ACC112 (cell line): Measurements from ENCODE around the gene CTIF.
A peak's percentile ranks its signal among the peaks of the same experiment; 100 is the strongest.

Source experiments
- H2AFZ ChIP-seq: fragments of 200-600 bp; sonication (generic); one replicate; pipeline ENCODE4 v1.6.0; 2017; ENCODE audit warnings: antibody characterized with exemption, low read length; ENCODE audit not compliant: unreplicated experiment
- H3K27ac ChIP-seq: fragments of 200-600 bp; sonication (generic); 2 replicates; pipeline ENCODE4 v1.5.1; 2014; ENCODE audit warnings: low read depth, mild to moderate bottlenecking, antibody characterized with exemption, low read length, moderate library complexity
- H3K27me3 ChIP-seq: fragments of 200-600 bp; sonication (generic); 2 replicates; pipeline ENCODE4 v1.6.1; 2014; ENCODE audit warnings: mild to moderate bottlenecking, antibody characterized with exemption, low read length, moderate library complexity, mixed read lengths; ENCODE audit not compliant: insufficient read depth
- H3K36me3 ChIP-seq: fragments of 200-600 bp; sonication (generic); 2 replicates; pipeline ENCODE4 v1.6.1; 2016; ENCODE audit warnings: mild to moderate bottlenecking, antibody characterized with exemption, low read length, moderate library complexity, mixed read lengths; ENCODE audit not compliant: insufficient read depth
- H3K4me1 ChIP-seq: fragments of 200-600 bp; sonication (generic); one replicate; pipeline ENCODE4 v1.6.1; 2016; ENCODE audit warnings: low read length, mixed read lengths; ENCODE audit not compliant: insufficient read depth, unreplicated experiment, control insufficient read depth
- H3K4me3 ChIP-seq: fragments of 200-600 bp; sonication (generic); 2 replicates; pipeline ENCODE4 v1.5.1; 2014; ENCODE audit warnings: mild to moderate bottlenecking, low read depth, low read length
- H3K79me2 ChIP-seq: fragments of 200-600 bp; sonication (generic); one replicate; pipeline ENCODE4 v1.6.0; 2016; ENCODE audit warnings: low read length; ENCODE audit not compliant: control insufficient read depth, unreplicated experiment, insufficient read depth

Gene CTIF

DNA sequence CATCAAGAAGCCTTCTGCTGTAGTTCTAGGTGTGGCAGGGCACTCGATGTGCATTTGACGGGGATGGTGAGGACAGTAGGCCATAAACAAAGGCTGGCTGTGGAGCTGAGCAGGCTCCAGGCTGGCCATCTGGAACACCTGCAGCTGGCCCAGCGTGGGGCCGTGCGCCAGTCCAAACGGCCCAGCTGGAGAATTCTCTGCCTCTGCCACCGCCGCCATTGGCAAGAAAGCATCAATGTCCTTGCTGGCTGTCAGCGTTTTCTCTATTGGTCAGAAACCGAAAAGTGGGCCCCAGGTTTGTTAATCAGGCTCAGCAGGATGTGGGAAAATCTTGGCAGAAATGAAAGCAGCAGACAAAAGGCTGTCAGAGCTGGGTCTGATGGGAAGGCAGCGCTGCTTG is 24.0 kb upstream of the CTIF start:
- H3K27ac ChIP-seq = no peak overlapping the region
- no peak overlapping the region for H2AFZ ChIP-seq
- no peaks in the 10 kb centered on the region for H3K4me1 ChIP-seq
- H3K79me2 ChIP-seq = no peaks in the 10 kb centered on the region
- H3K4me3 ChIP-seq = no peak overlapping the region
- no peaks in the 10 kb centered on the region for H3K27me3 ChIP-seq
- no peaks in the 10 kb centered on the region for H3K36me3 ChIP-seq

DNA sequence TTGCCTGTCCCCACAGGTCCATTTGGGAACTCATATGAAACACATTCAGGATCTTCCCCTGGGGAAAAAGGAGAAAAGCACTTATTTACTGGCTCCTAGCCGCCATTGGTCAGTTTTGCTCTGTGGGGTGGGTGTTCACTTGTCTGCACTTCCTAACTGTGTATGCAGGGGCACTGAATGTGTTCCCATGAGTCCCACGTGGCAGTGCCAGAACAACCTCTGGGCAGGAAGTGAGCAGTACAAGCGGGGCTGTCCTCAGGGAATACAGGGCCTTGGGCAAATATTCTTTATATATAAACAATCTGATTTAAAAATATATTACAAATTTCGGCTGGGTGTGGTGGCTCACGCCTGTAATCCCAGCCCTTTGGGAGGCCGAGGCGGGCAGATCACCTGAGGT is 21.8 kb upstream of the CTIF start:
- Histone ChIP-seq H3K27ac (no peak overlapping the region), H3K4me1 (no peaks in the 10 kb centered on the region), H3K79me2 (no peaks in the 10 kb centered on the region), H3K27me3 (no peaks in the 10 kb centered on the region), H3K36me3 (no peaks in the 10 kb centered on the region), H2AFZ (no peak overlapping the region), H3K4me3 (no peak overlapping the region)

DNA sequence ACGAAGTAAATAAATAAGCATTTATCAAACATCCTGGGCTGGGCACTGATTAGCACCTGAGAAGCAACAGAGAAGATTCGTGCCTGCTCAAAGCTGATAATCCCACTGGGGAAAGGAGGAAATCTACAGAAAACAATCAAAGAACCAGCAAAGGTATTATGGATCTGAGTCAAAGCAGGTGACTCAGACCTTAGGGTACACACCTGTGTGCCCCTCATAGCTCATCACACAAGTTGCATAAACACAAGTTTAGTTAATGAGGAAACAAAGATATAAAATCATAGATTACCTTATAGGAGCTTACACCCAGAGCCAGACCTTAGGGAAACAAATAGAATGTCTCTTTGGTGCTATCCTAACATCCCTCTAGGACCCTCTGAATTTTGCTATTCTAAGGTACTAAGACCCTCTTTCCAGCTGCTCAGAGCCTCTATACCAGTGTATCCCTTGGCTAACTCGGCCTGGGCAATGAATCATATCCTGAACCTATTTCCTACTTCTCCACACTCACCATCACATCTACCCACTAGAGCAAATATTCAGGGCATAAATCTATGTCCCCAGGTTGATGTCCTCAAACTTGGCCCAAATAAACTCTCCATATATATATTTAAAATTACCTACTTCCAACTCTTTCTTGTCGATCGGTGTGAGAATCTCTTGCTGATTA is 19.3 kb upstream of the CTIF start:
- Histone ChIP-seq H2AFZ (no peak overlapping the region), H3K36me3 (no peaks in the 10 kb centered on the region), H3K4me3 (no peak overlapping the region), H3K27ac (no peak overlapping the region), H3K79me2 (no peaks in the 10 kb centered on the region), H3K27me3 (no peaks in the 10 kb centered on the region), H3K4me1 (no peaks in the 10 kb centered on the region)

DNA sequence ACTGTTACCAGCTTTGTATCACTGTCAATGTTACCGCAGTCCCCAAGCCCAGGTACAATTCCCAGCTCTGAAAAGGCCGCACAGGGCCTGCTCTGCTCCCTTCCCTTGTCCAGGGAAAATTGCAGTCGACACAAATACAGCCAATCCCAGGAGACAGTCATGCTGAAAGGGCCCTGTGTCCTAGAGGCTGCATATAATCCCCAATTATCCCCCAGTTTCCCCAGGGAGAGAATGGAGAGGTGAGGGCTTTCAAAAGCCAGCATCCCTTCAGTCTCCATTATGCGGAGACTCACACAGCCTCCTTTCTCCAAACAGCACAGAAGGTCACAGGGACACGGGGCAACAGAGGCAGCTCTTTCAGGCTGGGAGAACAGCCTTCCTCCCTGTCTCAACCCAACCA is 17.1 kb upstream of the CTIF start:
- Histone ChIP-seq H3K4me3 (no peak overlapping the region), H3K27me3 (no peaks in the 10 kb centered on the region), H2AFZ (no peak overlapping the region), H3K27ac (no peak overlapping the region), H3K36me3 (no peaks in the 10 kb centered on the region), H3K4me1 (no peaks in the 10 kb centered on the region), H3K79me2 (no peaks in the 10 kb centered on the region)

DNA sequence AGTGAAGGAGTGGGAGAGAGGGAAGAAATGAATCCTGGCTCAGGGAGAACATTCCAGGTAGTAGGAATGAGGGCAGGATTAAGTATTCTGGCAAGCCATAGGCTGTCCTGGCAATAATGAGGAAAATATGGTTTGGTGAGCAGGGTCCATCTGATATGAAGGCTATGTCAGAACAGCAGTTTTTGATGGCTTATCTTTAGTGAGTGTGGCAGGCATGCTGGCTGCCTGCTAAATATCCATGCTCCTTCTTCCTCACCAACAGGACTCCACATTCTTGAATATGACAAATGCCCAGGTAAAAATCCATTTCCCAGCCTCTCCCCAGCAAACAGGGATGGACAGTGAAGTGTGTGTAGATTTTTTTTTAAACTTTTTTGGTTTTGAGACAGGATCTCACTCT is 13.2 kb upstream of the CTIF start:
- Histone ChIP-seq H3K4me1 (peaks cover 15% of the 10 kb centered on the region), H3K4me3 (no peak overlapping the region), H2AFZ (no peak overlapping the region), H3K27me3 (no peaks in the 10 kb centered on the region), H3K36me3 (no peaks in the 10 kb centered on the region), H3K79me2 (no peaks in the 10 kb centered on the region), H3K27ac (no peak overlapping the region)

DNA sequence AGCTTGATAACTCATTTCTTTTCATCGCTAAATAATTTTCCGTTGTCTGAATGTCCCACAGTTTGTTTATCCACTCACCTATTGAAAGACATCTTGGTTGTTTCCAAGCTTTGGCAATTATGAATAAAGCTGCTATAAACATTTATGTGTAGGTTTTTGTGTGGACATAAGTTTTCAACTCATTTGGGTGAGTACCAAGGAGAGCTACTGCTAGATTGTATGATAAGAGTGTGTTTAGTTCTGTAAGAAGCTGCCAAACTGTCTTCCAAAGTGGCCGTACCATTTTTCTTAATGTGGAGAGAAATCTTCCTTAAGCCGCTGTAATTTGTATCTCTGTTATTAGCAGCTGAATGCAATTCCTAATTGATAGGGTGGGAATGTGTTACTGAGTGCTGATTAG is 11.4 kb upstream of the CTIF start:
- no peak overlapping the region for H3K27ac ChIP-seq

DNA sequence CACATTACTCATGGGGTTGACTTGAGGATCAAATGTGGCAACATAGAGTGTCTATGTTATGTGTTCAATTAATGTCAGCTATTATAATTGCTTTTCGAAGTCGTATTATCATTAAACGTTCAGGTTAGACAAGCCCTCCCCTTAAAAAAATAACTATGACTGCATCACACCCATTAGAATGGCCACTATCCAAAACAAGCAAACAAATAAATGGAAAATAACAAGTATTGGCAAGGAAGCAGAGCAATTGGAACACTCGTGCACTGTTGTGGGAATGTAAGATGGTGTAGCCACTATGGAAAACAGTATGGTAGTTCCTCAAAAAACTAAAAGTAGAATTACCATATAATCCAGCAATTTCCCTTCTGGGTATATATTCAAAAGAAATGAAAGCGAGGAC is 10.0 kb upstream of the CTIF start:
- Histone ChIP-seq H3K4me1 (peaks cover 21% of the 10 kb centered on the region), H2AFZ (no peak overlapping the region), H3K27ac (no peak overlapping the region), H3K27me3 (no peaks in the 10 kb centered on the region), H3K4me3 (no peak overlapping the region), H3K79me2 (no peaks in the 10 kb centered on the region), H3K36me3 (no peaks in the 10 kb centered on the region)

More for the DNA sequence above, 11.4 kb upstream of the CTIF start:
- Histone ChIP-seq H3K79me2 (no peaks in the 10 kb centered on the region), H3K27me3 (no peaks in the 10 kb centered on the region), H3K4me1 (peaks cover 19% of the 10 kb centered on the region), H2AFZ (no peak overlapping the region), H3K4me3 (no peak overlapping the region), H3K36me3 (no peaks in the 10 kb centered on the region)

DNA sequence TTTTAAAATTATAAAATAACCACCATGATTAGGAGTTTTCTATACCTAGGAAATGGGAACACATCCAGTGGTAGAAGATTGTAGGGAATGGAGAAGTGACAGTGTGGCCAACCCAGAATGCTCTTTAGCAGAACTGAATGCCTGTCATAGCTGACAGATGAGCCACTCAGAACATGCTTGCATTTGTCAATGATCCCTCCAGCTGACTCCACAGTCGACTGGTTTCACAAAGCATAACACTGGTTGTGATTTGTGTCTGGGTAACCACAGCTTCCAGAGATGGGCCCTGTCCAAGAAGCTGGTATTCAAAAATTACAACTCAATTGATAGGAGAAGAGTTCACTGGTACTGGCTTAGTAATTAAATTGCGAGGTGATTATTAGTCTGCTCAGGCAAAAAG is 9.0 kb upstream of the CTIF start:
- Histone ChIP-seq H3K36me3 (no peaks in the 10 kb centered on the region), H3K4me3 (no peak overlapping the region), H3K27me3 (no peaks in the 10 kb centered on the region), H3K79me2 (no peaks in the 10 kb centered on the region), H3K4me1 (peaks cover 30% of the 10 kb centered on the region), H3K27ac (peak overlapping the region; percentile 33; the same call in 1 of the 2 replicates), H2AFZ (no peak overlapping the region)

DNA sequence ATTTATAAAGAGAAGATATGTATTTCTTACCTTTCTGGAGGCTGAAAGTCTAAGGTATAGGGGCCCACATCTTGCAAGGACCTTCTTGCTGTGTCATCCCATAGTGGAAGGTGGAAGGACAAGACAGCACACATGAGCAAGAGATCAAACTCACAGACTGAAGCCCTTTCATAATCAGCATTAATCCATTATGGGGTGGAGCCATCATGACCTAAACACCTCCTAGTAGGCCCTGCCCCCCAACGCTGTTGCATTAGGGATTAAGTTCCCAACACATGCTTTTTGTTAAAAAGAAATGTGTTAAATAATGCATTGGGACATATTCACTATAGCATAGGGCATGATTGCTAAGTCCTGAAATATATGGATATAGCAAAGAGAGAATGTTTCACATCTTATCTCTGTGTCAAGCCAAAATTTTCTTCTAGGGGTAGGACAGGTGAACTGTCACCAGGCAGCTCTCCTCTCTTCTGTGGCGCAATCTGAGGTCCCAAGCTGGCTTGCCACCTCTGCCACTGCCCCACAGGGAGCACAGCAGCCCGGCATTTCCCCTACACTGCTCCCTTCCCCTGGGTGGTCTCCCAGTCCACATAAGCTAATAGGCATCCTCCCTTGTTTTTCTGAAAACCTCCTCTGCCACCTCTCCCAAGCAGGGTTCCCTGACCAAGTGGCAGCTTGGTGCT is 8.3 kb upstream of the CTIF start:
- H3K27ac ChIP-seq = peak overlapping the region; percentile 33; the same call in 1 of the 2 replicates
- H3K4me3 ChIP-seq = no peak overlapping the region
- H2AFZ ChIP-seq = no peak overlapping the region
- no peaks in the 10 kb centered on the region for H3K27me3 ChIP-seq
- H3K4me1 ChIP-seq = peaks cover 37% of the 10 kb centered on the region
- no peaks in the 10 kb centered on the region for H3K36me3 ChIP-seq
- no peaks in the 10 kb centered on the region for H3K79me2 ChIP-seq

DNA sequence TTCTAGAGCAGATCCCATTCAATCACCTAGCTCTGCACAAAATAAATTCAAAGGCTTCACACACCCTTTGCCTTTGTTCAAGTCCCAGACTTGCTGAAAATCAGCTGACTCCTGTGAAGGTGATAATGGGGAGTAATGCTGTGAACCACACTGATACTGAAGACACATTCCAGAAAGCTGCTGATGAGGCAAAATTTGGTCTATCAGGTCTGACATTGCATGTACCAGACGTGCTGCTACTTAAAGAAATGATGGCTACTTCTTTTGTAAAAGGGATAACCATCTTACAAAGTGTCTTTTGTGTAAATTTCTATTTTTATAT is 7.8 kb upstream of the CTIF start:
- H3K79me2 ChIP-seq = no peaks in the 10 kb centered on the region
- no peaks in the 10 kb centered on the region for H3K27me3 ChIP-seq
- no peak overlapping the region for H2AFZ ChIP-seq
- H3K4me3 ChIP-seq = no peak overlapping the region
- no peaks in the 10 kb centered on the region for H3K36me3 ChIP-seq
- H3K4me1 ChIP-seq = peaks cover 37% of the 10 kb centered on the region
- no peak overlapping the region for H3K27ac ChIP-seq

DNA sequence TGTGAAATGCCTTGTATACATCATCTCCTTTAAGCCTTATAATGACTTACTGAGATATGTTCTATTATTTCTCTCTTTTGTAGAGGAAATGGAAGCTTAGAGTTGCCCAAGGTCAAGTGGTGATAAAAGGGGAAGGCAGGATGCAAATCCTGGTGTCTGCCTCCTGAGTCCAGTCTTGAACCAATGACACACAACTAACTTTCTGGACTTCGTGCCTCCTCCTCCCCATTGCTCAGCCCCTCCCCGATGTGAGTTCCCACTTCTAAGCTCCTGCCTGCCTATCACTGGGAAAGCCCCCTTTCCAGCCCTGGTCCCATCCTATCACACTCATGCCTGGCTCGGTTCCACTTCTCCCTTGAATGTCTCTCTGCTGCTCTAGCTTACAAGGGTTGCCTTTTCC is 6.9 kb upstream of the CTIF start:
- Histone ChIP-seq H3K79me2 (no peaks in the 10 kb centered on the region), H2AFZ (no peak overlapping the region), H3K4me1 (peaks cover 37% of the 10 kb centered on the region), H3K27ac (no peak overlapping the region), H3K4me3 (no peak overlapping the region), H3K27me3 (no peaks in the 10 kb centered on the region), H3K36me3 (no peaks in the 10 kb centered on the region)
